ENCODE results near the gene SATB2. TPM values are rescaled to one million over a fixed set of nuclear protein-coding genes. Genes with fewer than 3 reads are reported as not detected.

Gene SATB2
- polyA plus RNA-seq (ENCODE audit: insufficient read length) = 2.4 TPM

- DNase-seq (ENCODE audit: low read depth) = no peak
These were observed at the start of gene SATB2 for GRCh38 chr2:199457147-199458008. SATB2 (minus strand) TSS chr2:199457939; CDS start chr2:199456037, 1,902 bp downstream.

GRCh38 chr2:199505755-199506403 is 48.1 kb upstream of the SATB2 start:
- no peak for DNase-seq (ENCODE audit: low read depth)

GRCh38 chr2:199503148-199503547 is 45.4 kb upstream of the SATB2 start:
- DNase-seq (ENCODE audit: low read depth) = no peak

- no peak for DNase-seq (ENCODE audit: low read depth)
These were observed 41.3 kb upstream of the SATB2 start for GRCh38 chr2:199499005-199499404.

- DNase-seq (ENCODE audit: low read depth) = no peak
These were observed 37.4 kb upstream of the SATB2 start for GRCh38 chr2:199495147-199495546.

- DNase-seq (ENCODE audit: low read depth) = no peak
These were observed 32.3 kb upstream of the SATB2 start for GRCh38 chr2:199490049-199490448.

- no peak for DNase-seq (ENCODE audit: low read depth)
These were observed 31.1 kb upstream of the SATB2 start for GRCh38 chr2:199488772-199489400.

GRCh38 chr2:199485732-199486335 is 28.1 kb upstream of the SATB2 start:
- no peak for DNase-seq (ENCODE audit: low read depth)

GRCh38 chr2:199484927-199485326 is 27.2 kb upstream of the SATB2 start:
- DNase-seq (ENCODE audit: low read depth) = no peak

GRCh38 chr2:199480966-199481365 is 23.2 kb upstream of the SATB2 start:
- no peak for DNase-seq (ENCODE audit: low read depth)

- DNase-seq (ENCODE audit: low read depth) = no peak
These were observed 19.6 kb upstream of the SATB2 start for GRCh38 chr2:199477277-199477834.

- DNase-seq (ENCODE audit: low read depth) = no peak
These were observed 13.8 kb upstream of the SATB2 start for GRCh38 chr2:199471443-199472057.

GRCh38 chr2:199470672-199471442 is 13.1 kb upstream of the SATB2 start:
- no peak for DNase-seq (ENCODE audit: low read depth)

- DNase-seq (ENCODE audit: low read depth) = no peak
These were observed 12.6 kb upstream of the SATB2 start for GRCh38 chr2:199470361-199470671.

- no peak for DNase-seq (ENCODE audit: low read depth)
These were observed 12.0 kb upstream of the SATB2 start for GRCh38 chr2:199469514-199470360.

- no peak for DNase-seq (ENCODE audit: low read depth)
These were observed 11.1 kb upstream of the SATB2 start for GRCh38 chr2:199468561-199469513.

- DNase-seq (ENCODE audit: low read depth) = no peak
These were observed 9.5 kb upstream of the SATB2 start for GRCh38 chr2:199467066-199467822.

- no peak for DNase-seq (ENCODE audit: low read depth)
These were observed 8.9 kb upstream of the SATB2 start for GRCh38 chr2:199466692-199467065.
